ENCODE measurements around the gene WDR11.

WDR11 gene

GRCh38 chr10:120946497-120946896, 95.3 kb downstream of the WDR11 start:
- no peak for TF ChIP-seq ZNF274 (IDR thresholded peaks at IDR 0.05; ENCODE audit: low read depth, low read length)
- H3K4me3 ChIP-seq (ENCODE audit: low read length), result no peak overlapping the region

GRCh38 chr10:120948889-120949608, 97.9 kb downstream of the WDR11 start:
- TF ChIP-seq ZNF274 (IDR thresholded peaks at IDR 0.05; ENCODE audit: low read depth, low read length), result no peak
- peak overlapping the region; percentile 2; the same call in 1 of the 2 replicates for H3K4me3 ChIP-seq (ENCODE audit: low read length)

GRCh38 chr10:120949609-120950031, 98.5 kb downstream of the WDR11 start:
- H3K4me3 ChIP-seq (ENCODE audit: low read length), result no peak overlapping the region

GRCh38 chr10:120950051-120950561, 98.9 kb downstream of the WDR11 start:
- H3K4me3 ChIP-seq (ENCODE audit: low read length), result no peak overlapping the region

More at GRCh38 chr10:120949609-120950031, 98.5 kb downstream of the WDR11 start:
- no peak for TF ChIP-seq ZNF274 (IDR thresholded peaks at IDR 0.05; ENCODE audit: low read depth, low read length)

GRCh38 chr10:120951288-120951687, 100.1 kb downstream of the WDR11 start:
- no peak for TF ChIP-seq ZNF274 (IDR thresholded peaks at IDR 0.05; ENCODE audit: low read depth, low read length)
- no peak overlapping the region for H3K4me3 ChIP-seq (ENCODE audit: low read length)

More at GRCh38 chr10:120950051-120950561, 98.9 kb downstream of the WDR11 start:
- TF ChIP-seq ZNF274 (IDR thresholded peaks at IDR 0.05; ENCODE audit: low read depth, low read length), result no peak

GRCh38 chr10:120953897-120954296, 102.7 kb downstream of the WDR11 start:
- no peak overlapping the region for H3K4me3 ChIP-seq (ENCODE audit: low read length)
- no peak for TF ChIP-seq ZNF274 (IDR thresholded peaks at IDR 0.05; ENCODE audit: low read depth, low read length)

All from GM08714 (cell line).